Sigmoid colon (tissue), 7 donors: ENCODE data around the gene RNASEH2A. TPM values are rescaled to one million over a fixed set of nuclear protein-coding genes. Genes with fewer than 3 reads are reported as not detected.

Experiments
- DNase-seq: peaks from one replicate; pipeline ENCODE4 v3.0.0-alpha.2; 2019
- H3K27ac ChIP-seq, 4 donors: fragments of 200-600 bp; sonication (generic); one replicate each; pipeline ENCODE4 v1.5.1; 2016 to 2019; ENCODE audit warnings: mild to moderate bottlenecking in 1 of 4
- H3K27me3 ChIP-seq, 3 donors: fragments of 200-600 bp; sonication (generic); one replicate each; pipeline ENCODE4 v1.5.1; 2019; ENCODE audit warnings: mild to moderate bottlenecking in 1 of 3
- H3K36me3 ChIP-seq, 4 donors: fragments of 200-600 bp; sonication (generic); one replicate each; pipeline ENCODE4 v1.5.1; 2016 to 2019
- H3K4me1 ChIP-seq, 4 donors: fragments of 200-600 bp; sonication (generic); one replicate each; pipeline ENCODE4 v1.5.1; 2017 to 2019
- H3K4me3 ChIP-seq, 4 donors: fragments of 200-600 bp; sonication (generic); one replicate each; pipeline ENCODE4 v1.5.1; 2017 to 2019; ENCODE audit warnings: mild to moderate bottlenecking in 2 of 4, moderate library complexity in 1 of 4
- H3K9me3 ChIP-seq, 4 donors: fragments of 200-600 bp in 3 of 4; sonication (generic) in 3 of 4; one replicate each; pipeline versions ENCODE4 v1.5.1 to v1.6.1; 2013 to 2019
- EP300 ChIP-seq, 4 donors: sonication (generic); formaldehyde crosslinking; IDR thresholded peaks; one replicate each; pipeline ENCODE4 v1.6.1; 2017; ENCODE audit warnings: antibody characterized with exemption in 4 of 4
- POLR2A ChIP-seq, 2 donors: fragments of 450-650 bp; IDR thresholded peaks; one replicate each; pipeline ENCODE4 v1.6.1; 2016; ENCODE audit warnings: antibody characterized with exemption in 2 of 2, mild to moderate bottlenecking in 2 of 2, moderate library complexity in 2 of 2
- POLR2AphosphoS5 ChIP-seq, 4 donors: sonication (generic); formaldehyde crosslinking; IDR thresholded peaks; one replicate each; pipeline ENCODE4 v1.6.1; 2017; ENCODE audit warnings: antibody characterized with exemption in 4 of 4
- WGBS, 2 donors: extraction: QIAGEN DNeasy Blood & Tissue Kit; methylation state at CpG; one replicate each; pipeline ENCODE4 v1.1.7; 2013; 5-methylcytosine and 5-hydroxymethylcytosine counted together
- intact Hi-C: fragments of 100-400 bp; cut with DNase I; formaldehyde crosslinking; loops from one replicate; pipeline ENCODE4 v1.15.1; 2023
- polyA plus RNA-seq, 3 donors: library from polyadenylated mRNA; stranded (reverse); fragments of 200-250 nt; gene quantifications; one replicate each; pipeline ENCODE4 v1.2.3, GENCODE V29; 2013
- total RNA-seq, 4 donors: library from RNA; depleted of rRNA; stranded (reverse); fragments of >200 nt; gene quantifications; one replicate each; pipeline ENCODE4 v1.1.0, GENCODE V29; 2016
- TF ChIP-seq, protein P1 (sequence below), 4 experiments: fragments of 450-650 bp in 3 of 4; fragments of 200-600 bp in 1 of 4; IDR thresholded peaks; one replicate each; pipeline ENCODE4 v1.5.1; 2016 to 2019; ENCODE audit warnings: antibody characterized with exemption in 4 of 4, mild to moderate bottlenecking in 3 of 4, moderate library complexity in 2 of 4
- donor health status: healthy with polysubstance abuse.
- donor health status: Bipolar disorder and iron deficiency.
- donor health status: healthy.

The RNASEH2A gene
- total and polyA plus RNA-seq, 7 donors: 1.9 to 22.1 (median 3.7) TPM

DNA sequence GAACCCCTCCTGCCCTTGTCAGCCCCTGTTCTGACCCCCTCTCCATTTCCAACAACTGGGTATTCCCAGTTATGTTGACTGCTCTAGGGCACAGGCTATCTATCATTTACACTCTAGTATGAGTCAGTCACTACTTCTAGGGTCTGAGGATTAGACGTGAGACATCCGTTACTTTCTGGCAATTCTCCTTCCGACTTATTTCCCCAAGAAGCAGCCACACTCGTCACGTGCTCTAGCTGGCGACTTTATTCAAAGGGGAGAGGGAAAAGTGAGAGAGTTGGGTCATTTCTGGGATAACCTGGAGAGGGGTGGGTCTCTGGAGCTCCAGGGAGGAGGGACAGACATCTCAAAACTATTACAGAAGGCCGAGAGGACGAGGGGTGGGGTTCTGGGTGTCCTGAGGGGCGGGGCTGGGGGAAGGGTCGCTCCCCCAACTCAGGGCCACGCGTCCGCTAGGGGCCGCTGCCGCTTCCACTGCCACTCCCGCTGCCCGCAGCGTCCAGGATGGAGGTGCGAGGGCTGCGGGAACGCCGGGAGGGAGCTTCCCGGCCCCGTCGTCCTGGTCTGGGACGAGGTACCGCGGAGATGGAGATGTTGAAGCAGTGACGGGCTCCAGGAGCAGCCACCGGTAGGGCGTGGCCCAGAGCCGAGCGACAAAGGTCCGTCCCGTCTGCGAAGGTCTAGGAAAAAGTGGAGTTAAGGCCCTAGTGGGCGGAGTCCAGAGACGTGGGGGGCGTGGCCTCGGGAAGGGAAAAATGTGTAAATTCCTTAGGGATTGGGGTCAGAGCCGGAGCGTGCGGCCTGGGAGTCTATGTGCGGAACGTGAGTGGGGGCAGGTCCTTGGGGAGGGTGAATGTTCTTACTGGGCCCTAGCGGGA lies 19.1 kb downstream of the RNASEH2A start:
- no peaks in the 10 kb centered on the region for H3K9me3 ChIP-seq
- peaks cover 25 to 71% (median 59%) of the 10 kb centered on the region in 3 donors for H3K27me3 ChIP-seq
- intact Hi-C loops: no loop called here
- peaks cover 0 to 9% (median 2%) of the 10 kb centered on the region in 4 donors for H3K4me1 ChIP-seq
- 7% methylated on average over 46 of the region's 46 CpGs for WGBS, 2 donors
- DNase-seq: no peak
- H3K27ac ChIP-seq: no peak overlapping the region
- no peaks in the 10 kb centered on the region for H3K36me3 ChIP-seq
- H3K4me3 ChIP-seq: no peak overlapping the region
- TF ChIP-seq POLR2A (IDR thresholded peaks at IDR 0.05) (no peak), POLR2AphosphoS5 (IDR thresholded peaks at IDR 0.05) (no peak), EP300 (IDR thresholded peaks at IDR 0.05) (no peak)
- TF ChIP-seq, protein P1, sequence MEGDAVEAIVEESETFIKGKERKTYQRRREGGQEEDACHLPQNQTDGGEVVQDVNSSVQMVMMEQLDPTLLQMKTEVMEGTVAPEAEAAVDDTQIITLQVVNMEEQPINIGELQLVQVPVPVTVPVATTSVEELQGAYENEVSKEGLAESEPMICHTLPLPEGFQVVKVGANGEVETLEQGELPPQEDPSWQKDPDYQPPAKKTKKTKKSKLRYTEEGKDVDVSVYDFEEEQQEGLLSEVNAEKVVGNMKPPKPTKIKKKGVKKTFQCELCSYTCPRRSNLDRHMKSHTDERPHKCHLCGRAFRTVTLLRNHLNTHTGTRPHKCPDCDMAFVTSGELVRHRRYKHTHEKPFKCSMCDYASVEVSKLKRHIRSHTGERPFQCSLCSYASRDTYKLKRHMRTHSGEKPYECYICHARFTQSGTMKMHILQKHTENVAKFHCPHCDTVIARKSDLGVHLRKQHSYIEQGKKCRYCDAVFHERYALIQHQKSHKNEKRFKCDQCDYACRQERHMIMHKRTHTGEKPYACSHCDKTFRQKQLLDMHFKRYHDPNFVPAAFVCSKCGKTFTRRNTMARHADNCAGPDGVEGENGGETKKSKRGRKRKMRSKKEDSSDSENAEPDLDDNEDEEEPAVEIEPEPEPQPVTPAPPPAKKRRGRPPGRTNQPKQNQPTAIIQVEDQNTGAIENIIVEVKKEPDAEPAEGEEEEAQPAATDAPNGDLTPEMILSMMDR (IDR thresholded peaks at IDR 0.05): no peak

DNA sequence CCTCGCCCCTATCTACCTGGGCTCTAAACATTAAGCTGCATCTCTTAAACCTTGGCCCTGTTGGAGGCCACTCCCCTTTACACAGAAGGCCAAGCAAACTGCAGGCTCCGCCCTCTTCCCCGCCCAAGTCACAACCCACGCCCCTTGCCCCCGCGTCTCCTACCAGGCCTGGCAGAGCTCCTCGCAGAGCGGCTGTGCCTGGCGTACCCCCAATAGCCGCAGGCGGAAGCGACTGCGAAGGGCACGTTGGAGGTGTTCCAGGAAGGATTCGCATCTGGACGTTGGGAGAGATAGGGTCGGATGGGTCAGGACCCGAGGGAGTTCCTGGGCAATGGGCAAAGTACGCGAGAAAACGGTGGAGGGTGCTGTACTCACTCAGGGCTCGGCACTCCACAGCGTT lies 22.1 kb downstream of the RNASEH2A start:
- Histone ChIP-seq H3K4me3 (no peak overlapping the region), H3K36me3 (no peaks in the 10 kb centered on the region), H3K4me1 (peaks cover 0 to 17% (median 12%) of the 10 kb centered on the region in 4 donors), H3K27ac (no peak overlapping the region), H3K27me3 (peaks cover 47 to 100% (median 86%) of the 10 kb centered on the region in 3 donors), H3K9me3 (no peaks in the 10 kb centered on the region)
- 3 to 8% methylated on average over 23 of the region's 23 CpGs for WGBS, 2 donors
- intact Hi-C loops: no loop called here
- no peak for DNase-seq
- TF ChIP-seq POLR2A (IDR thresholded peaks at IDR 0.05): no peak
- TF ChIP-seq, protein P1 (IDR thresholded peaks at IDR 0.05): no peak
- no peak for TF ChIP-seq EP300 (IDR thresholded peaks at IDR 0.05)
- no peak for TF ChIP-seq POLR2AphosphoS5 (IDR thresholded peaks at IDR 0.05)

DNA sequence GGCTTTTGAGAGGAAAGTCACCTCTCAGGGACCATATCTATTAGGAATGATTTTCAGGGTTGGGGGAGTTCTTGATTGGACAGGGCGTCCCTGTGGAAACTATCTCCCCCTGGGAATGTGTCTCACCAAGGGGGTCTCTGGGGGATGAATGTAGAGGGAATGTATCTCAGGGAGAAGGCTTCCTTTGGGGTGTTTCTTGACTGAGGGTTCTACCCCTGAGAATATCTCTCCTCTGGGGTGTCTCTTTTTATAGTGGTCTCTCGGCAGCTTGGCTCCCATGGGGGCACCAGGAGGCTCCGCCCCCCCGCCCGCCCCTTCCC lies 27.0 kb downstream of the RNASEH2A start:
- Histone ChIP-seq H3K27ac (no peak overlapping the region), H3K4me1 (peaks cover 0 to 28% (median 21%) of the 10 kb centered on the region in 4 donors), H3K4me3 (peak overlapping the region in 3 of 4 donors; percentile 31 to 44 (median 43)), H3K36me3 (no peaks in the 10 kb centered on the region), H3K27me3 (peaks cover 75 to 100% (median 92%) of the 10 kb centered on the region in 3 donors), H3K9me3 (no peaks in the 10 kb centered on the region)
- WGBS, 2 donors: 0 to 5% methylated on average over 5 of the region's 5 CpGs
- intact Hi-C loops: no loop called here
- no peak for DNase-seq
- TF ChIP-seq POLR2A (IDR thresholded peaks at IDR 0.05): no peak
- no peak for TF ChIP-seq POLR2AphosphoS5 (IDR thresholded peaks at IDR 0.05)
- TF ChIP-seq EP300 (IDR thresholded peaks at IDR 0.05): no peak
- TF ChIP-seq, protein P1 (IDR thresholded peaks at IDR 0.05): no peak

DNA sequence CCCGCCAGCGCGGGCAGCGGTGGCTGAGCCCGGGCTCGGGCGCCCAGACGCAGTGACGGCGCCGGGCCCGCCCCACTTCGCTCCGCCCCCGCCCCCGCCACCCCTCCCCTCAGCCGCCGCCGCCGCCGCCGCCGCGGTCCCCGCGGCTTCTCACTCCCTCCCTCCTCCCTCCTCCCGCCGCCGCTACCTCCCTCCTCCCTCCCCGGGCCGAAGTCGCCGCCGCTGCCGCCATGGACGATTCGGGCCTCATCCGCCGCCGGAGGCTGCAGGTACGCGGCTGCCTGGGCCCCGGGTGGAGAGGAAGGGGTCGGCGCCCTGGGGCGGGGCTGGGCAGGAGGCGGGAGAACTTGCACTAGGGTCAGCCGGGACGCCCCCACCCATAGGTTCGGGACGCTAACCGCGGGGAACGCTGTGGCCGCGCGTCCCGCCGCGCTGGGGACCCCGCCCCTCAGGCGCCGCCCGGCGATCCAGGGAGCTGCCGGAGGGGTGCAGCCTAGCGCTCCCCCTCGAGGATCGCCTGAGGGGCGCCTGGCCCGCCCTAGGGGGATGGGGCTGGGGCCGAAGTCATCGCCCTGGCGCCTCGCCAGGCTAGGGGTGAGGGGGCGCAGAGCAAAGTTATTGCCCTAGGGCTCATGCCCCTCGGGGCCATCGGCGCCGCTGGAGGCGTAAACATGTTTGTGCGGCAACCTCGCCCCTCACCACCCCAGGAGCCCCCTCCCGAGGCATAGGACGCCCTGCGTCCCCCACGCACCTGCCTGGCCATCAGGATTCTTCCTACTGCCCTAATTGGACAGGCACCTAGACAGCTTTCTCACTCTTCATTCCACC lies 27.6 kb downstream of the RNASEH2A start:
- DNase-seq: no peak
- Histone ChIP-seq H3K4me1 (peaks cover 0 to 33% (median 25%) of the 10 kb centered on the region in 4 donors), H3K27ac (no peak overlapping the region), H3K9me3 (no peaks in the 10 kb centered on the region), H3K4me3 (peak overlapping the region in 3 of 4 donors; percentile 31 to 44 (median 43)), H3K27me3 (peaks cover 81 to 100% (median 92%) of the 10 kb centered on the region in 3 donors), H3K36me3 (no peaks in the 10 kb centered on the region)
- WGBS, 2 donors: 1 to 2% methylated on average over 87 of the region's 87 CpGs
- intact Hi-C loops: no loop called here
- TF ChIP-seq, protein P1 (IDR thresholded peaks at IDR 0.05): no peak
- no peak for TF ChIP-seq EP300 (IDR thresholded peaks at IDR 0.05)
- no peak for TF ChIP-seq POLR2AphosphoS5 (IDR thresholded peaks at IDR 0.05)
- no peak for TF ChIP-seq POLR2A (IDR thresholded peaks at IDR 0.05)
